Prostate gland (tissue), 2 donors: ENCODE results near the gene RRM1. TPM values are rescaled to one million over a fixed set of nuclear protein-coding genes. Genes with fewer than 3 reads are reported as not detected.

Experiments used
- DNase-seq: peaks from one replicate; pipeline ENCODE4 v3.0.0-alpha.2; 2019; ENCODE audit warnings: low spot score
- H3K27ac ChIP-seq, 2 donors: fragments of 200-600 bp; sonication (generic); 2 replicates each; pipeline ENCODE4 v1.5.1; 2017 to 2019
- H3K27me3 ChIP-seq: fragments of 200-600 bp; sonication (generic); replicated peaks from 2 replicates; pipeline ENCODE4 v1.5.1; 2019; ENCODE audit not compliant: insufficient read depth
- H3K36me3 ChIP-seq, 2 donors: fragments of 200-600 bp; sonication (generic); 1 replicate in 1 of 2; 2 replicates in 1 of 2; pipeline versions ENCODE4 v1.5.1 to v1.8.1; 2017 to 2019
- H3K4me1 ChIP-seq: fragments of 200-600 bp; sonication (generic); replicated peaks from 2 replicates; pipeline ENCODE4 v1.5.1; 2019
- H3K4me3 ChIP-seq, 2 donors: fragments of 200-600 bp; sonication (generic); 2 replicates each; pipeline ENCODE4 v1.5.1; 2017 to 2019
- H3K9me3 ChIP-seq: fragments of 200-600 bp; sonication (generic); 2 replicates; pipeline ENCODE4 v1.5.1; 2017
- POLR2A ChIP-seq: fragments of 450-650 bp; IDR thresholded peaks from one replicate; pipeline ENCODE4 v1.6.1; 2016; ENCODE audit warnings: antibody characterized with exemption, mild to moderate bottlenecking
- POLR2AphosphoS5 ChIP-seq: sonication (generic); formaldehyde crosslinking; IDR thresholded peaks from one replicate; pipeline ENCODE4 v1.6.1; 2017; ENCODE audit warnings: antibody characterized with exemption
- whole genome bisulfite sequencing: methylation state at CpG from one replicate; pipeline ENCODE4 v1.1.5; 2018; 5-methylcytosine and 5-hydroxymethylcytosine counted together
- intact Hi-C: fragments of 100-400 bp; cut with DNase I; formaldehyde crosslinking; loops from one replicate; pipeline ENCODE4 v1.14.2; 2022
- total RNA-seq, 2 donors: library from RNA; depleted of rRNA; stranded (reverse); fragments of >200 nt; gene quantifications; one replicate each; pipeline ENCODE4 v1.1.0, GENCODE V29; 2016
- TF ChIP-seq, protein P1 (sequence below), 4 experiments: fragments of 200-600 bp in 2 of 4; fragments of 450-650 bp in 2 of 4; sonication (generic) in 2 of 4; IDR thresholded peaks; 1 replicate in 3 of 4; 2 replicates in 1 of 4; pipeline ENCODE4 v1.5.1; 2016 to 2019; ENCODE audit warnings: antibody characterized with exemption in 4 of 4, mild to moderate bottlenecking in 2 of 4, moderate library complexity in 2 of 4

Gene RRM1
- total RNA-seq, 2 donors from 2014 or later, result 32.6 to 61.8 TPM

DNA sequence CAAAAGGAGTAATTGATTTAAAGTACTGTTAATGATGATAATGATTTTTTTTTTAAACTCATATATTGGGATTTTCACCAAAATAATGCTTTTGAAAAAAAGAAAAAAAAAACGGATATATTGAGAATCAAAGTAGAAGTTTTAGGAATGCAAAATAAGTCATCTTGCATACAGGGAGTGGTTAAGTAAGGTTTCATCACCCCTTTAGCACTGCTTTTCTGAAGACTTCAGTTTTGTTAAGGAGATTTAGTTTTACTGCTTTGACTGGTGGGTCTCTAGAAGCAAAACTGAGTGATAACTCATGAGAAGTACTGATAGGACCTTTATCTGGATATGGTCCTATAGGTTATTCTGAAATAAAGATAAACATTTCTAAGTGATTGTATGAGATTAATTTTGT lies 43.9 kb downstream of the RRM1 start:
- WGBS, result 98% methylated on average over 1 of the region's 1 CpG
- no peaks in the 10 kb centered on the region for H3K4me1 ChIP-seq
- no peaks in the 10 kb centered on the region for H3K27me3 ChIP-seq
- no peak overlapping the region for H3K4me3 ChIP-seq
- no peak for TF ChIP-seq POLR2AphosphoS5
- no peak for TF ChIP-seq POLR2A
- TF ChIP-seq, protein P1, sequence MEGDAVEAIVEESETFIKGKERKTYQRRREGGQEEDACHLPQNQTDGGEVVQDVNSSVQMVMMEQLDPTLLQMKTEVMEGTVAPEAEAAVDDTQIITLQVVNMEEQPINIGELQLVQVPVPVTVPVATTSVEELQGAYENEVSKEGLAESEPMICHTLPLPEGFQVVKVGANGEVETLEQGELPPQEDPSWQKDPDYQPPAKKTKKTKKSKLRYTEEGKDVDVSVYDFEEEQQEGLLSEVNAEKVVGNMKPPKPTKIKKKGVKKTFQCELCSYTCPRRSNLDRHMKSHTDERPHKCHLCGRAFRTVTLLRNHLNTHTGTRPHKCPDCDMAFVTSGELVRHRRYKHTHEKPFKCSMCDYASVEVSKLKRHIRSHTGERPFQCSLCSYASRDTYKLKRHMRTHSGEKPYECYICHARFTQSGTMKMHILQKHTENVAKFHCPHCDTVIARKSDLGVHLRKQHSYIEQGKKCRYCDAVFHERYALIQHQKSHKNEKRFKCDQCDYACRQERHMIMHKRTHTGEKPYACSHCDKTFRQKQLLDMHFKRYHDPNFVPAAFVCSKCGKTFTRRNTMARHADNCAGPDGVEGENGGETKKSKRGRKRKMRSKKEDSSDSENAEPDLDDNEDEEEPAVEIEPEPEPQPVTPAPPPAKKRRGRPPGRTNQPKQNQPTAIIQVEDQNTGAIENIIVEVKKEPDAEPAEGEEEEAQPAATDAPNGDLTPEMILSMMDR (IDR thresholded peaks at IDR 0.05), result no peak
- no peaks in the 10 kb centered on the region for H3K9me3 ChIP-seq
- intact Hi-C loops, result no loop called here
- H3K36me3 ChIP-seq, result no peaks in the 10 kb centered on the region
- no peak overlapping the region for H3K27ac ChIP-seq
- DNase-seq, result no peak

DNA sequence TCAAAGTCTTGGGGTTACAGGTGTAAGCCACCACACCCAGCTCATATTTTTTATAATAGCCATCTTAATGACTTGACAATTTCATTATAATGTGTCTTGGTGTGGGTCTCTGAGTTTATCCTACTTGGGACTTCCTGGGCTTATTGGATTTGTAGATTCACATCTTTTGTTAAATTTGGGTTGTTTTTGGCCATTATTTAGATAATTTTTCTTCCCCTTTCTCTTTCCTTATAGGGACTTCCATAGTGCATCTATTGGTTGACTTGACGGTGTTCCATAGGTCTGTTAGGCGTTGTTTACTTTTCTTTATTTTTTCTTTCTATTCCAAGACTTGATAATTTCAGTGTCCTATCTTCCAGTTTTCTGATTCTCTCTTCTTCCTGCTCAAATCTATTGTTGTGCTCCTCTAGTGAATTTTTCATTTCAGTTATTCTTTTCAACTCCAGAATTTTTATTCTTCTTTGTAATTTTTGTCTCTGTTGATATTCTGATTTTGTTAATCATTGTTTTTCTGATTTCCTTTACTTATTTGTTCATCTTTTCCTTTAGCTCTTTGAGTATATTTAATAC lies 45.6 kb downstream of the RRM1 start:
- WGBS, result 98% methylated on average over 2 of the region's 2 CpGs
- Histone ChIP-seq H3K9me3 (no peaks in the 10 kb centered on the region), H3K27me3 (no peaks in the 10 kb centered on the region), H3K4me3 (no peak overlapping the region), H3K36me3 (no peaks in the 10 kb centered on the region), H3K4me1 (no peaks in the 10 kb centered on the region), H3K27ac (no peak overlapping the region)
- intact Hi-C loops, result no loop called here
- TF ChIP-seq POLR2A, result no peak
- TF ChIP-seq, protein P1 (IDR thresholded peaks at IDR 0.05), result no peak
- no peak for TF ChIP-seq POLR2AphosphoS5
- no peak for DNase-seq

DNA sequence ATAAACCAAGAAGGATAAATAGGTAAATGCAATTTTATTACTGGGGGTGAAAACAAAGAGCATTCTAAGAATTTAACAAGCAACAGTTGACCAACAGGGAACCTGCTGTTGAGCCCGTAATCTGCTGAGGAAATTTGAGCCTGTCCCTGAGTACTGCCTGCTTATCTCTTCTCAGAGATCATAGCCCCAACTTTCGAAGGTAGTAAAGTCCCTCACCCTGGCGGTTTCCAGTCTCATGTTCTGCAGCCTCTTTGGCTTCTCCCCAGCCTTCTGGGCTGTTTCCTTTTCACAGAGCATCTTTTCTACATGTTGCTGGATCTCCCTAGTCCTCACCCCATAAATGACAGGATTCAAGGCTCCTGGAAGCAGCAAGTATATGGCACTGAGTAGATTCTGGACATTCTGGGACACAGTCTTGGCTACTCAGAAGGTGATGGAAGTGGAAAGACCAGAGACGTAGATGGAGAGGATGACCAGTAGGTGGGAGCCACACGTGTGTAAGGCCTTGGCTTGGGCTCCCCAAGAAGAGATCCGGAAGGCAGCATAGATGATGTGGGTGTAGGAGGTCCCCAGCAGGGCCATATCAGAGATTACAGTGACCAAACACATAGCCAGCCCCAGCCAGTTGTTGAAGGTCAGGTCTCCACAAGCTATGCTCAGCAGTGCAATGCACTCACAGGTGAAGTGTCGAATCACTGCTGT lies 51.6 kb downstream of the RRM1 start:
- Histone ChIP-seq H3K4me3 (no peak overlapping the region), H3K27ac (no peak overlapping the region), H3K27me3 (no peaks in the 10 kb centered on the region), H3K9me3 (no peaks in the 10 kb centered on the region), H3K4me1 (no peaks in the 10 kb centered on the region), H3K36me3 (no peaks in the 10 kb centered on the region)
- DNase-seq, result no peak
- intact Hi-C loops, result no loop called here
- WGBS, result 65% methylated on average over 7 of the region's 7 CpGs
- TF ChIP-seq POLR2A (no peak), POLR2AphosphoS5 (no peak)
- TF ChIP-seq, protein P1 (IDR thresholded peaks at IDR 0.05), result no peak

DNA sequence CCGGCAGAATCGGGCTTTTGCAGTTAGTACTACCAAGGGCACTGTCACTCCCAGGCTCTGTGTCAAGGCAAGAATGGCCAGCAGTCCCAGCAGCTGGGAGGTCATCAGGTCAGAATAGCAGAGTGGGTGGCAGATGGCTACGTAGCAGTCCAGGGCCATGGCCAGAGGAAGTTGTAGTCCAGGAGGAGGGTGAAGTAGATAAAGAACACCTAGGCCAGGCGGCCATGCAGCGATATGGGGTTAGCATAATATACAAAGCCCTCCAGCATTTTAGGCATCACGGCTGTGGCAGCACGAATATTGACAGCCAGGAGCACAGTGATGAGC lies 52.1 kb downstream of the RRM1 start:
- Histone ChIP-seq H3K36me3 (no peaks in the 10 kb centered on the region), H3K9me3 (no peaks in the 10 kb centered on the region), H3K27ac (no peak overlapping the region), H3K4me1 (no peaks in the 10 kb centered on the region), H3K4me3 (no peak overlapping the region), H3K27me3 (no peaks in the 10 kb centered on the region)
- WGBS, result 93% methylated on average over 7 of the region's 7 CpGs
- intact Hi-C loops, result no loop called here
- TF ChIP-seq, protein P1 (IDR thresholded peaks at IDR 0.05), result no peak
- no peak for TF ChIP-seq POLR2A
- no peak for TF ChIP-seq POLR2AphosphoS5
- no peak for DNase-seq

DNA sequence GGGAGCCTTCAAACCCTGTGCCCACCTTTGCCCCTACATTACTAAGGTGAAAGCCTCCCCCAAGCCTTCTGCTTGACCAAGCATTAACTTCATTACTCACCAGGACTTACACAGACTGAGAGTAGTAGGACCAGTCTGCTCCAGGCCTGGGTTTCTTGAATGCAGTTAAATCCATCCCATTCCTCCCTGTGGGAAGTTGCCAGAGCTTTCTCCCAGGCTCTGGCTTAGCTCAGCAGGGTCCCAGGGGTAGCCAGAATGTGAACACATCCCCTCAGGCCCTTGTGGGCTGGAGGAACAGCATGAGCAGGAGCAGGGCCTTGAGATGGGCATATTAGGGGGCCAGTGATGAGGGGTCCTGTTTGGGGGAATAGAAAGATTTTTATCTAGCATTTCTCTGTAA lies 59.9 kb downstream of the RRM1 start:
- DNase-seq, result no peak
- Histone ChIP-seq H3K27ac (no peak overlapping the region), H3K4me1 (no peaks in the 10 kb centered on the region), H3K27me3 (no peaks in the 10 kb centered on the region), H3K4me3 (no peak overlapping the region), H3K36me3 (no peaks in the 10 kb centered on the region), H3K9me3 (no peaks in the 10 kb centered on the region)
- intact Hi-C loops, result no loop called here
- TF ChIP-seq POLR2A, result no peak
